Natural killer cell (primary cell): ENCODE data around the gene DPP4. TPM values are rescaled to one million over a fixed set of nuclear protein-coding genes. Genes with fewer than 3 reads are reported as not detected.
"Not testable (repeated sequence)": the region's sequence is repeated elsewhere in the genome, so short reads cannot be mapped to it uniquely, and the experiment has no call there.

Experiments used
- ATAC-seq, 3 donors: fragments of 150-1000 bp in 2 of 3; fragments of 200-7000 bp in 1 of 3; cut with Tn5 transposase; 1 replicate in 1 of 3; 2 replicates in 2 of 3; pipeline ENCODE4 v1.10.0; 2021; ENCODE audit warnings: mild to moderate bottlenecking in 2 of 3, moderate library complexity in 2 of 3
- DNase-seq, 2 donors: peaks; one replicate each; pipeline versions ENCODE4 v3.0.0 to v3.0.0-alpha.2; 2013 to 2021; ENCODE audit warnings: mixed read lengths in 1 of 2
- H3K27ac ChIP-seq: one replicate; pipeline ENCODE4 v1.5.1; 2013; ENCODE audit warnings: mild to moderate bottlenecking, low read length
- H3K27me3 ChIP-seq: one replicate; pipeline ENCODE4 v1.6.1; 2013; ENCODE audit warnings: low read length; ENCODE audit not compliant: control insufficient read depth, insufficient read depth
- H3K36me3 ChIP-seq: one replicate; pipeline ENCODE4 v1.6.1; 2013; ENCODE audit warnings: low read length; ENCODE audit not compliant: control insufficient read depth, insufficient read depth
- H3K4me1 ChIP-seq: one replicate; pipeline ENCODE4 v1.6.1; 2013; ENCODE audit warnings: low read length; ENCODE audit not compliant: control insufficient read depth, insufficient read depth
- H3K4me3 ChIP-seq: one replicate; pipeline ENCODE4 v1.5.1; 2013; ENCODE audit warnings: low read length
- H3K9me3 ChIP-seq: one replicate; pipeline ENCODE4 v1.6.1; 2013; ENCODE audit warnings: low read length; ENCODE audit not compliant: control insufficient read depth, insufficient read depth
- H3K27ac Mint-ChIP-seq, 2 donors: one replicate each; pipeline ENCODE4 v1.8.0; 2022; ENCODE audit warnings: mild to moderate bottlenecking in 2 of 2, mixed read lengths in 2 of 2, moderate library complexity in 1 of 2
- H3K27me3 Mint-ChIP-seq, 2 donors: one replicate each; pipeline ENCODE4 v1.8.0; 2022; ENCODE audit warnings: low read depth in 2 of 2, mixed read lengths in 2 of 2
- H3K36me3 Mint-ChIP-seq: one replicate; pipeline ENCODE4 v1.8.0; 2022; ENCODE audit warnings: mixed read lengths
- H3K4me1 Mint-ChIP-seq, 2 donors: one replicate each; pipeline ENCODE4 v1.8.0; 2022; ENCODE audit warnings: mixed read lengths in 2 of 2
- H3K4me3 Mint-ChIP-seq: one replicate; pipeline ENCODE4 v1.8.0; 2022; ENCODE audit warnings: mild to moderate bottlenecking, moderate library complexity, mixed read lengths
- H3K9me3 Mint-ChIP-seq, 2 donors: one replicate each; pipeline ENCODE4 v1.8.0; 2022; ENCODE audit warnings: mixed read lengths in 2 of 2
- WGBS: methylation state at CpG from one replicate; pipeline ENCODE4 v1.1.7; 2013; ENCODE audit warnings: missing lambda C conversion rate; ENCODE audit not compliant: insufficient coverage; 5-methylcytosine and 5-hydroxymethylcytosine counted together
- intact Hi-C: fragments of 100-400 bp; cut with micrococcal nuclease; formaldehyde crosslinking; loops from one replicate; pipeline ENCODE4 v1.14.2; 2022
- total RNA-seq, 4 donors: library from RNA; stranded (reverse); fragments of 120-200 nt in 1 of 4; gene quantifications; one replicate each; pipeline versions ENCODE4 v1.2.3 to v1.2.4, GENCODE V29; 2013 to 2022
- TF ChIP-seq, protein P1 (sequence below): fragments of 200-600 bp; IDR thresholded peaks from one replicate; pipeline ENCODE4 v1.8.0; 2022; ENCODE audit warnings: antibody characterized with exemption

Gene DPP4
- total RNA-seq, 3 donors from 2014 or later (not counting 1 experiment from before 2014, with no cell fraction given): 1.8 to 2.3 (median 1.8) TPM

DNA sequence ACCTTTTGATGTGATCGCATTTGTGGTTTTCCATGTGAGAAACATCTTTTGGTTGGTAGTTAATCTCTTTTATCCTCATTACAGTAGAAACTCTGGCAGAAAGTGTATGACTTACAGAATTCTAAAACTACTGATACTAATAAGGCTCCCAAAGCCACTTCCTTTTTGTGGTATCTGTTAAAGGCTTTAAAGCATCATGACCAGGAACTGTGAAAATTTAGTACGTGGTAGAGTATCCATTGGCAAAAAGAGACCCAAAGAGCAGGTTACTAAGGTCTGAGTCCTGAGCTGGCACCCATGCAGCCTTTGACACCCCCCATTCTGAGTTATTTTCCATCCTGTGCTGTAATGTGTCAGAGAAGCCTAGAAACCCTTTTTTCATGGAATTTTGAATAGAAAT, 94.5 kb downstream of the DPP4 start:
- Histone ChIP-seq H3K4me3 (no peak overlapping the region), H3K27ac (no peak overlapping the region), H3K4me1 (peaks cover 5% of the 10 kb centered on the region), H3K9me3 (no peaks in the 10 kb centered on the region), H3K36me3 (no peaks in the 10 kb centered on the region), H3K27me3 (no peaks in the 10 kb centered on the region)
- WGBS: 0% methylated on average over 1 of the region's 2 CpGs
- intact Hi-C loops: no loop called here
- DNase-seq (no peak), ATAC-seq (no peak)
- Mint-ChIP-seq H3K4me1 (peaks cover 5% of the 10 kb centered on the region in 2 donors), H3K27ac (no peak overlapping the region), H3K36me3 (no peaks in the 10 kb centered on the region), H3K9me3 (no peaks in the 10 kb centered on the region), H3K27me3 (no peaks in the 10 kb centered on the region), H3K4me3 (no peak overlapping the region)
- TF ChIP-seq, protein P1, sequence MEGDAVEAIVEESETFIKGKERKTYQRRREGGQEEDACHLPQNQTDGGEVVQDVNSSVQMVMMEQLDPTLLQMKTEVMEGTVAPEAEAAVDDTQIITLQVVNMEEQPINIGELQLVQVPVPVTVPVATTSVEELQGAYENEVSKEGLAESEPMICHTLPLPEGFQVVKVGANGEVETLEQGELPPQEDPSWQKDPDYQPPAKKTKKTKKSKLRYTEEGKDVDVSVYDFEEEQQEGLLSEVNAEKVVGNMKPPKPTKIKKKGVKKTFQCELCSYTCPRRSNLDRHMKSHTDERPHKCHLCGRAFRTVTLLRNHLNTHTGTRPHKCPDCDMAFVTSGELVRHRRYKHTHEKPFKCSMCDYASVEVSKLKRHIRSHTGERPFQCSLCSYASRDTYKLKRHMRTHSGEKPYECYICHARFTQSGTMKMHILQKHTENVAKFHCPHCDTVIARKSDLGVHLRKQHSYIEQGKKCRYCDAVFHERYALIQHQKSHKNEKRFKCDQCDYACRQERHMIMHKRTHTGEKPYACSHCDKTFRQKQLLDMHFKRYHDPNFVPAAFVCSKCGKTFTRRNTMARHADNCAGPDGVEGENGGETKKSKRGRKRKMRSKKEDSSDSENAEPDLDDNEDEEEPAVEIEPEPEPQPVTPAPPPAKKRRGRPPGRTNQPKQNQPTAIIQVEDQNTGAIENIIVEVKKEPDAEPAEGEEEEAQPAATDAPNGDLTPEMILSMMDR: no peak

- H3K4me1 Mint-ChIP-seq, intact Hi-C loops: not testable (repeated sequence)
These were observed 96.1 kb downstream of the DPP4 start for GRCh38 chr2:161977926-161978325.

GRCh38 chr2:161976917-161977316, 97.1 kb downstream of the DPP4 start:
- Histone ChIP-seq H3K4me3 (no peak overlapping the region), H3K27me3 (no peaks in the 10 kb centered on the region), H3K9me3 (no peaks in the 10 kb centered on the region), H3K36me3 (no peaks in the 10 kb centered on the region), H3K27ac (no peak overlapping the region), H3K4me1 (peaks cover 5% of the 10 kb centered on the region)
- Mint-ChIP-seq H3K27me3 (no peaks in the 10 kb centered on the region), H3K36me3 (no peaks in the 10 kb centered on the region), H3K27ac (no peak overlapping the region), H3K4me3 (no peak overlapping the region), H3K9me3 (no peaks in the 10 kb centered on the region), H3K4me1 (peaks cover 5% of the 10 kb centered on the region in 2 donors)
- intact Hi-C loops: no loop called here
- TF ChIP-seq, protein P1: no peak
- DNase-seq: no peak
- ATAC-seq: no peak

More at GRCh38 chr2:161977926-161978325, 96.1 kb downstream of the DPP4 start:
- not testable (repeated sequence) for DNase-seq, H3K9me3 Mint-ChIP-seq, H3K36me3 Mint-ChIP-seq, ATAC-seq, H3K36me3 ChIP-seq, H3K27me3 ChIP-seq, H3K27ac ChIP-seq, H3K4me3 Mint-ChIP-seq, H3K27ac Mint-ChIP-seq, H3K27me3 Mint-ChIP-seq, H3K4me3 ChIP-seq, H3K9me3 ChIP-seq, H3K4me1 ChIP-seq
- WGBS: 96% methylated on average over 6 of the region's 6 CpGs

DNA sequence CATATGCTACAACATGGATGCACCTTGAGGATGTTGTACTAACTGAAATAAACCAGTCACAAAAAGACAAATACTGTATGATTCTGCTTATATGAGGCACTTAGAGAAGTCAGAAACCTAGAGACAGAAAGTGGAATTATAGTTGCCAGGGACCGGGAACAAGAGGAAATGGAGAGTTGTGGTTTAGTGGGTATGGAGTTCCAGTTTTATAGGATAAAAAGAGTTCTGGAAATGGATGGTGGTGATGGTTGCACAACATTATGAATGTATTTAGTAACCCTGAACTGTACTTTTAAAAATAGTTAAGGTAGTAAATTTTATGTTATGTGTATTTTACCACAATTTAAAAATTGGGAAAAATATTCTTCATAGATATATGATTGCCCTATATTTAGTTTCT, 97.7 kb downstream of the DPP4 start:
- ATAC-seq (no peak), DNase-seq (no peak)
- no peak overlapping the region for H3K27ac Mint-ChIP-seq
- H3K4me3 Mint-ChIP-seq: no peak overlapping the region
- H3K27me3 Mint-ChIP-seq: no peaks in the 10 kb centered on the region
- H3K36me3 Mint-ChIP-seq: no peaks in the 10 kb centered on the region
- TF ChIP-seq, protein P1: no peak
- H3K9me3 Mint-ChIP-seq: no peaks in the 10 kb centered on the region
- H3K4me1 ChIP-seq: peaks cover 5% of the 10 kb centered on the region
- H3K4me1 Mint-ChIP-seq: peaks cover 5% of the 10 kb centered on the region in 2 donors
- H3K36me3 ChIP-seq: no peaks in the 10 kb centered on the region
- intact Hi-C loops: no loop called here
- WGBS: 78% methylated on average over 1 of the region's 1 CpG
- no peaks in the 10 kb centered on the region for H3K9me3 ChIP-seq
- H3K27ac ChIP-seq: no peak overlapping the region
- no peaks in the 10 kb centered on the region for H3K27me3 ChIP-seq
- no peak overlapping the region for H3K4me3 ChIP-seq
